Activated CD4-positive, alpha-beta T cell treated with anti-CD3 and anti-CD28 coated beads, Interleukin-2, amount 50 U/mL, for 24 hours (primary cell): ENCODE data around the gene TOMM20L.
"Not testable (repeated sequence)": the region's sequence is repeated elsewhere in the genome, so short reads cannot be mapped to it uniquely, and the experiment has no call there.

ENCODE experiments used
- DNase-seq, 2 donors: peaks; one replicate each; pipeline ENCODE4 v3.0.0-alpha.2; 2020; ENCODE audit warnings: low read depth in 1 of 2, low spot score in 1 of 2

Gene TOMM20L

DNA sequence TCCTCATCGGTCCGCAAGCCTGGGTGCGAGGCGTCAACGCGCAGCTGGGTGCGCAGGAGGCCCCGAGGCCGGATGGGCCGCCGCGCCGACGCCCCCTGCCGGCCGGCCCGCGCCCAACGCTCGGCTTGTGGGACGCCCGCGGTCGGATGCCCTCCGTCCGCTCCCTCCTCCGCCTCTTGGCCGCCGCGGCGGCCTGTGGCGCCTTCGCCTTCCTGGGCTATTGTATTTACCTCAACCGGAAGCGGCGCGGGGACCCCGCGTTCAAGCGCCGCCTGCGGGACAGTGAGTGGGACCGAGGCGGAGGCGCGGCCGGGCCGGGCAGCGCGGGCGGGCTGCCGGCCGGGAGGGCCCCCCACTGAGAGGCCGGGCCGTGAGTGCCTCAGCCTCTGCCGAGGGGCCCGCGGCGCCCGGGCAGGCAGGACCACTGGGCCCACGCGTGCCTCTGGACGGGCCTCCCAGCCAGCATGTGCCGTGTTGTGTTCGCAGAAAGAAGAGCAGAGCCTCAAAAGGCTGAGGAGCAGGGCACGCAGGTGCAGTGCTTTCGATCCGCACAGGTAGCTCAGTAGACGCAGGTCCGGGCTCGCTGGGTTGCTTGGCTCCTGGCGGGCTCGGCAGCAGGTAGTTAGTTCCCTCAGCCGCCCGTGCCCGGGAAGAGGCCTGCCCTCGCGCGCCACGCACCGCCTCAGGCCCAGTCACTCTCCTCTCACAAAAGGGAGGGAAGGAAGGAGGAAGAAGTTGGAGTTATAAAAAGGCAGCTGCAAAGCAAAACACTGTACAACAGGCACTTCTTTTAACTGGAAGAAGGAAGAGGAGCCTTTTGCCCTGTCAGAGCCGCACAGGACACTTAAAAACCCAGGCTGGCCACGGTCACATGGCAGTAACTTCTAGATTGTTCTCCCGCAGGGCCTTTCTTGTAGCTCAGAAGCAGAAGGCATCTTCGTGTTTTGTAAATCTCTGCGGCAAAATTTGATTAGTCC is at the start of gene TOMM20L:
TOMM20L (plus strand) TSS at position 119 of the 977 bp plus-strand sequence; CDS start at position 147, 28 bp downstream.
- DNase-seq, result peak; percentile 41 to 56

- no peak for DNase-seq
Measured at GRCh38 chr14:58353516-58354299, 42.0 kb upstream of the TOMM20L start.

DNA sequence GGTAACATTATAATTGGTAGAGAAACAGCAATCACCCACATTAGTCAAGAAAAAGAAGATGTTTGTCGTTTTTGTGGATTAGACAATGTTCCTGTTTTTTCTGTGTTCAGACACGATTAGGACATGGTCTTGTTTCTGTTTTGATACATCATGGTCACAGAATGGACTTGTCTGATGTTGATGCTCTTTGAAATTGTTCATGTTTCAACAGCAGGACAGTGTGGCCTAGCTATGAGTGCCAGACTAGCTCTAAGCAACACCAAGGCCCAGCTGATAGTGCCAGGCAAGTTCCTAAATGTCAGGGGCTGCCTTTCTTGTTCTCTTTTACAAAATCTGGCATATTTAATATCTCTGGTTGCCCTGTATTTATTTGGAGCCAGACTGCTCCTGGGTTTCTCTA is 40.9 kb upstream of the TOMM20L start:
- no peak for DNase-seq

DNA sequence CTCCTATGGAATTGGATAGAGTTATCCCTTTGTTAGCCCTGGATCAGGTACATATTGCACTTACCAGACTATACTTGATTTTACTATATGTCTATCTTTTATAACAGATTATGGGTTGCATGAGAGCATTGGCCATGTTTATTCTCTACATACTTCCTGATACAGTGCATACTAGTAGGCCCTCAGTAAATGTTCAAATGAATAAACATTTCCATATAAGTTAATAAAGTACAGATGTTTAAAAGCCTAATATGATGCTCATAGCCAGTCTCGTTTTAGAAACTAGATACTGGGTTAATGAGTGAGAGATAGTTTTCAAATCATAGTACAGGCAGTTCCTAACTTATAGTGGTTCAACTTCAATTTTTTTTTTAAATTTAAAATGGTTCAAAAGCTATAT is 39.5 kb upstream of the TOMM20L start:
- DNase-seq, result no peak

DNA sequence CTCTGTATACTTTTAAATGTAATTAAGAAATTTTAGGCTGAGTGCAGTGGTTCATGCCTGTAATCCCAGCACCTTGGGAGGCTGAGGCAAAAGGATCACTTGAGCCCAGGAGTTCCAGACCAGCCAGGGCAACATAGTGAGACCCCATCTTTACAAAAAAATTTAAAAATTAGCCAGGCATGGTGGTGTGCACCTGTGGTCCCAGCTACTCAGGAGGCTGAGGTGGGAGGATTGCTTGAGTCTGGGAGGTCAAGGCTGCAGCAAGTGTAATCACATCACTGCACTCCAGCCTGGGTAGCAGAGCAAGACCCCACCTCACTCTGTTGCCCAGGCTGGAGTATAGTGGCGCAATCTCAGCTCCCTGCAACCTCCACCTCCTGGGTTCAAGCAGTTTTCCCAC is 33.5 kb upstream of the TOMM20L start:
- DNase-seq, result not testable (repeated sequence)

DNA sequence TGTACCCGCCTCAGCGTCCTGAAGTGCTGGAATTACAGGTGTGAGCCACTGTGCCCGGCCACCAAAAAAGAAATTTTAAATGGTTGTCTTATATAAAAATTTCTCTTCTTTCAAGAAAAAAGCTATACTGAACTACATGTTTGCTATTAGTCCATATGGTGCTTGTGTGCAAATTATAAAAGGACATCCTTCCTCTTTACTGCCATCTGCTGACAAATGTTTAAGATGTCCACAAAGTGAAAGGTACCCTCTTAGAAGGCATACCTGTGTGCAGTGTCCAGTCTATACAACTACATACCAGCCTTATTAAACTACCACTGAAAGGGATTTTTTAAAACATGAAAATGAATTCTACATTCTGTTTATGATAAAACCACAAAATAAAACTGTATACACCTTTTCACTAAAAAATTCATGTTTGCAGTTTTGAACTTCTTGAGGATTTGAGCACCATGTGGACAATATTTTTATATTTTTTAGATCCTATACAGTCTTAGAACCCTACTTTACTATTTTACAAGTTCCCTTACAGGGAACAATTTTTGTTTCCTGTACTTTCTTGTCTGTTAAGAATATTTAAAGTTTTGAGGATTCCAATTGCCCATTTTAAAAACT is 32.8 kb upstream of the TOMM20L start:
- DNase-seq, result no peak

DNA sequence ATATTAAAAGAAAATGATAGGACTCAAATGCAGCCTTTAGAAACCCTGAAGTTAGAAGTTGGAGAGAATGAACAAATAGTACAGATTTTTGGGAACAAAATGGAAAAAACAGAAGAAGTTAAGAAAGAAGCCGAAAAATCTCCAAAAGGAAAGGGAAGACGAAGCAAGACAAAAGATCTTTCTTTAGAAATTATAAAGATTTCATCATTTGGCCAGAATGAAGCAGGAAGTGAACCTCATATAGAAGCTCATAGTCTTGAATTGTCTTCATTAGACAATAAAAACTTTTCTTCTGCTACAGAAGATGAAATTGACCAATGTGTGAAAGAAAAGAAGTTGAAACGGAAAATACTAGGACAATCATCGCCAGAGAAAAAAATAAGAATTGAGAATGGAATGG is 31.4 kb upstream of the TOMM20L start:
- DNase-seq, result no peak

DNA sequence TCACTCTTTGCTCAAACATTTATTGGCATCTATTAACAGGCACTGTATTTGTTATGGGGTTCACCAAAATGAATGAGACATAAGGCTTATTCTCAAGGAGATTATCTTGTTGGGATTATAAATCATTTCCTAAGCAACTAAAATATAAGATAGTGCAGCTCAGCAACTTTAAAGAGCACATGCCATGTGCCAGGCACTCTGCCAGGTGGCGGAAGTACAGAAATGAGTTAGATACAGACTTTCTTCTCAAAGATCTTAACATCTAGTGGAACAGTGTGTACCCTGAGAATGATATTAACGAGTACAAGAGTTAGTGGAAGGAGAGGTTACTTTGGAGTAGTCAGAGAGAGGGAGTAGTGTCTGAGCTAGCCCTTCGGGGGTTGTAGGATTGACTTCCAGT is 28.4 kb upstream of the TOMM20L start:
- DNase-seq, result no peak

GRCh38 chr14:58368956-58369355 is 26.8 kb upstream of the TOMM20L start:
- no peak for DNase-seq

GRCh38 chr14:58376791-58377190 is 18.9 kb upstream of the TOMM20L start:
- no peak for DNase-seq

GRCh38 chr14:58390830-58391229 is 4.9 kb upstream of the TOMM20L start:
- DNase-seq, result no peak

GRCh38 chr14:58395562-58395811 is 243 bp upstream of the TOMM20L start:
- no peak for DNase-seq

DNA sequence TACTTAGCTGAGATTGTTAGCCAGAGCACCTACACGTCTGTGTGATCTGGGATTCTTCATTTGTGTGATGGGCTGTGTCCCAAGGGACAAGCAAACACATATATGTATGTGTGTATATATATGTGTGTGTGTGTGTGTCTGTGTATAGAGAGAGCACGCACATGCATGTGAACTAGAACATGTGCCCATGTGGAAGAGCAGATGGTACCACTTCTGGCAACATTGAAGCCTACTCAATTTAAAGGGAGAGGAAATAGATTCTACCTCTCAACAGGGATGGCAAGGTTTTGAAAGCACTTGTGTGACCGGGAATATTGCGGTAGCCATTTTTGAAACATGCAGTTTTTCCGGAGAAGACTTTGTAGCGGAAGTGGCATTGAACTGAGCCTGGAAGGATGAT is 1.4 kb downstream of the TOMM20L start:
- DNase-seq, result no peak

DNA sequence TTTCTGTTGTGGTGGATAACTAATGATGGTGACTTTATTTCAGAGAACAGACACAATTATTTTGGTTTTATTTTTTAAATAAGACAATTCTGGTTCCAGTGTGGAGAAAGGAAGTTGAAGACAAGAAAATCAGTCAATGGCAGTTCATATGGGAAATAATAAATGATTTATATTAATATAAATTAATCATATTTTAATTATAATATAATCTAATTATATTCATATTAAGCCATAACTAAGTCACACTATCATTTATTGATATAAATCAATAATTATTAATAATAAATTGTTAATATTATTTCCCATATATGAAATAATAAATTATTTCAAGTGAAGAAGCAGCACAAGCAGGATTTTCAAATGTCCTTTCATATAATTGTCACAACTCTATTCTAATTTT is 2.8 kb downstream of the TOMM20L start:
- no peak for DNase-seq

- no peak for DNase-seq
Measured at GRCh38 chr14:58398895-58399294, 3.2 kb downstream of the TOMM20L start.

DNA sequence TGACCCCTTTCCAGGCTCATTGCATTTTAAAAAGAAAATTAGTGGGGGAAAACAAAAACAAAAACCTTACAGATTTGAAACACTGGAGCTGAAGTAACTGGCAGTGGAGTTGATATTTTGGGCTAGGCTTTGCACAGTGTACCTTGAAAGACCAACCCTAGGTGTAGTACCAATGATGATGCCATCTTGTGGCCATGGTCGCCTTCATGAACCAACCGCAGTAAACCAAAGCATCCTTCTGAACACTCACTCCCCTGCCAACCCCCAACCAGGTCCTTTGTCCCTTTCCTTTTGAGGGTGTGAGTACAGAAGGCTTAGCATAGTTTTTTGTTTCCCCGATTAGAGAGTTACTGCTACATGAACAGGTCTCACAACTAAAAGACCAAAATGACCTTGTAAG is 5.9 kb downstream of the TOMM20L start:
- DNase-seq, result no peak

DNA sequence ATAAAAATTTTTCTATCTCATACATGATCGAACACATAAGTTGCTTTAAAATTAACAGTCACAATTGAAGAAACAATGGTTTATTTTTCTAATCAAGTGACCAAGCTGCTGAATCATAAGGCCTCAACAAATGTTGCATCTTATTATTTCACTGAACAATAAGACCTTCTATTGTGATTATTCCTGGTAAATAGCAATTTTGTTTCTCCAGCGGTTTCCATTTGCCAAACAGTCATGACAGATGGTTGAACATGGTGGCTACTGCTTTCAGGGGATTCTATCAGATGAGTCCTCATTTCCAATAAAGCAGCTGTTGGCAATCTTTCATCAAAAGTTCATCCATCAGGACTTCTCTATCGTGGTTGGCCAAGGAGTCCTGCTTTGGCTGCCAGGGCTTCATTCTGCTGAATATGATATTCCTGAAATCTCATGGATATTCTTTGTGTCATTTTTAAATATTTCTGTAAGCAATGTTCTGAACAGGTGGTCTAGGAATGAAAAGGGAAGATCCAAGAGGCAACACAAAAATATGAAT is 13.0 kb downstream of the TOMM20L start:
- no peak for DNase-seq

GRCh38 chr14:58414845-58415244 is 19.1 kb downstream of the TOMM20L start:
- DNase-seq, result no peak

DNA sequence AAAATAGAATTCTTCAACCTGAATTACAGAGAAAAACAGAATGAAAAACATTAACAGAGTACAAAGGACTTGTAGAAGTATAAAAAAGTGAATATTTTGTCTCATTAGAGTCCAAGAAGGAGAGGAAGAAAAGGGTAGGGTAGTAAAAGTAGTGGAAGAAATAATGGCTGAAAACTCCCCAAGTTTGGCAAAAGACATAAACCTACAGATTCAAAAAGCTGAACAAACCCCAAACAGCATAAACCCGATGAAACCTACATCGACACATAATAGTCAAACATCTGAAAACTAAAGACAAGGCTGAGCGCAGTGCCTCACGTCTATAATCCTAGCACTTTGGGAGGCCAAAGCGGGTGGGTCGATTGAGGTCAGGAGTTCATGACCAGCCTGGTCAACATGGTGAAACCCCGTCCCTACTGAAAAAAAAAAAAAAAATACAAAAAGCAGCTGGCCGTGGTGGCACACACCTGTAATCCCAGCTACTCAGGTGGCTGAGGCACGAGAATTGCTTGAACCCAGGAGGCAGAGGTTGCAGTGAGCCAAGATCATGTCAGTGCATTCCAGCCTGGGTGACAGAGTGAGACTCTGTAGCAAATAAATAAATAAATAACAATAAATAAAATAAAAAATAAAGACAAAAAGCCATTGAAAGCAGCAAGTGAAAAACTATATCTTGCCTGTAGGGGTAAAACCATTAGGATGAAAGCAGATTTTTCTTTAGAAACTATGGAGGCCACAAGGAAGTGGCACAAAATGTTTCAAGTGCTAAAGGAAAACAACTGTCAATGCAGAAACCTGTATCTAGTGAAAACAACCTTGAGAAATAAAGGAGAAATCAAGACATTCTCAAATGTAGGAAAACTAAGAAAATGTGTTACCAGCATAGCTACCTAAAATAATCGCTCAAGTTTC is 20.2 kb downstream of the TOMM20L start:
- no peak for DNase-seq

DNA sequence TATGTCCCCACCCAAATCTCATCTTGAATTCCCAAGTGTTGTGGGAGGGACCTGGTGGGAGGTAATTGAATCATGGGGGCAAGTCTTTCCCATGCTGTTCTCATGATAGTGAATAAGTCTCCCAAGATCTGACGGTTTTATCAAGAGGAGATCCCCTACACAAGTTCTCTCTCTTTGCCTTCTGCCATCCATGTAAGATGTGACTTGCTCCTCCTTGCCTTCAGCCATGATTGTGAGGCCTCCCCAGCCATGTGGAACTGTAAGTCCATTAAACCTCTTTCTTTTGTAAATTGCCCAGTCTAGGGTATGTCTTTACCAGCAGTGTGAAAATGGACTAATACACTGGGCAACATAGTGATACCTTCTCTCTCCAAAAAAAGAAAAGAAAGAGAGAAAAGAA is 21.2 kb downstream of the TOMM20L start:
- not testable (repeated sequence) for DNase-seq
